Psoas muscle (tissue), 8 donors: ENCODE results near the gene SUPT5H. TPM values are rescaled to one million over a fixed set of nuclear protein-coding genes. Genes with fewer than 3 reads are reported as not detected.

Experiments
- ATAC-seq, 4 donors: fragments of 200-7000 bp; cut with Tn5 transposase; one replicate each; pipeline ENCODE4 v1.9.1; 2020; ENCODE audit warnings: moderate library complexity in 3 of 4, mild to moderate bottlenecking in 2 of 4
- DNase-seq, 2 donors: peaks; one replicate each; pipeline ENCODE4 v3.0.0-alpha.2; 2020
- H3K27ac ChIP-seq: fragments of 200-600 bp; one replicate; pipeline ENCODE4 v1.8.0; 2022
- H3K27me3 ChIP-seq, 3 donors: fragments of 200-600 bp in 1 of 3; one replicate each; pipeline versions ENCODE4 v1.6.1 to v1.8.0; 2013 to 2022; ENCODE audit warnings: low read length in 2 of 3, mild to moderate bottlenecking in 2 of 3, moderate library complexity in 1 of 3; ENCODE audit not compliant: insufficient read depth in 3 of 3
- H3K36me3 ChIP-seq, 2 donors: fragments of 200-600 bp in 1 of 2; one replicate each; pipeline versions ENCODE4 v1.6.1 to v1.8.0; 2013 to 2022; ENCODE audit warnings: low read depth in 1 of 2, mild to moderate bottlenecking in 1 of 2, moderate library complexity in 1 of 2; ENCODE audit not compliant: insufficient read depth in 1 of 2
- H3K4me1 ChIP-seq: fragments of 200-600 bp; one replicate; pipeline ENCODE4 v1.8.0; 2022
- H3K4me3 ChIP-seq: fragments of 200-600 bp; one replicate; pipeline ENCODE4 v1.8.0; 2022; ENCODE audit warnings: mild to moderate bottlenecking
- H3K9me3 ChIP-seq: fragments of 200-600 bp; one replicate; pipeline ENCODE4 v1.8.0; 2022
- CTCF ChIP-seq: fragments of 200-600 bp; IDR thresholded peaks from one replicate; pipeline ENCODE4 v1.8.0; 2022; ENCODE audit warnings: antibody characterized with exemption
- WGBS, 3 donors: extraction: QIAGEN DNeasy Blood & Tissue Kit; methylation state at CpG; one replicate each; pipeline versions ENCODE4 v1.1.6 to v1.1.7; 2013; 5-methylcytosine and 5-hydroxymethylcytosine counted together
- intact Hi-C, 2 donors: fragments of 100-400 bp; cut with DNase I; formaldehyde crosslinking; loops; one replicate each; pipeline versions ENCODE4 v1.11.0 to v1.14.2; 2022
- polyA plus RNA-seq, 3 donors: library from polyadenylated mRNA; stranded (reverse); fragments of 200-250 nt; gene quantifications; one replicate each; pipeline ENCODE4 v1.2.3, GENCODE V29; 2013
- total RNA-seq, 4 donors: library from RNA; stranded (reverse); fragmentation: NEBNext Ultra II Directional in 2 of 4; extraction: Animal tissue kit (Norgen Biotek cat#: 25700) in 2 of 4; gene quantifications; one replicate each; pipeline versions ENCODE4 v1.2.1 to v1.2.4, GENCODE V29; 2021 to 2023
- donor health status: healthy with polysubstance abuse.
- donor health status: DM: no; HTN: no; CAD: no; lungs with moderate emphysema.
- donor health status: Bipolar disorder and iron deficiency.
- donor health status: healthy.
- donor health status: DM: yes; HTN: yes; CAD: no.
- donor health status: DM: no; HTN: no; CAD: no.
- donor health status: DM: no; HTN: no; CAD: no.
- donor health status: DM: yes; HTN: yes; CAD: no.

Gene SUPT5H
- total and polyA plus RNA-seq, 7 donors, result 60.7 to 97.1 (median 82.7) TPM

DNA sequence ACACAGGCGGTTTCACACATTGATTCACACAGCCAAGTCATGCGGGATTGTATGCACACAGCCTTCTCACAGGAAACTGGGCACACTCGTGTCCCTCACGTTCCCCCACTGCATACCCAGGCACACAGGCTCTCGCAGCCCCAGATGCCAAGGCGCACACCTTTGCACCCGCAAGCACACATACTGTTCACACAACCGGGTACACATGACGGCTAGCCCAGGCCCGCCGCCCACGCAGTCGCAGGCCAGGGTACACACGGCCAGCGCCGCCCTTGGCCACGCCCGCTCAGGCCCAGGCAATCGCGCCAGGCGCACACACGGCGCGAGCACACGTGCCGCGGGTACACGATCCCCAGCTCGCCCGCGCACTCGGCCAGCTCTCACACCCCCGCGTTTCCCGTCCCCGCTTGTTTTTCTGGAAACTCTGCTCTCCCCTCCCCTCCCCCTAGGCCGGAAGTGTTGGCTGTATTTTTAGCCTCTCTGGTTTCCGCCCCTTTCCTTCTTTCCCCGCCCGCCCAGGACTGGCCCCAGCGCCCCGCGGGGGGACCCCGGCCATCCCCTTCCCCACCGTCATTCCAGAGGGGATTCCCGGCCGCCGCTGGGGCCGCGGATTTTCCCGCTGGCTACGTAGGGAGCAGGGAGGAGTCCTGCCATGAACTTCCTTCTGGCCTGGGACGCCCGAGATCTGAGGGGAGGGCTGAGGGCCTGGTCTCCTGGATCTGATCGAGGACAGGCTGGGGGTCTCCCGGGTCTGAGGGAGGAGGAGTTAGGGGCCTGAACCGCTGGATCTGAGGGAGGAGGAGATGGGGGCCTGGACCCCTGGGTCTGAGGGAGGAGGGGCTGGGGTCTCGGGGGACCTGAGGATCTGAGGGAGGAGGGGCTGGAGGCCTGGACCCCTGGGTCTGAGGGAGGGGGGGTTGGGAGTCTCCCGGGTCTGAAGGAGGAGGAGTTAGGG lies 42.8 kb upstream of the SUPT5H start:
- 1 to 2% (median 2%) methylated on average over 51 to 59 of the region's 59 CpGs for WGBS, 3 donors
- no peak for TF ChIP-seq CTCF
- intact Hi-C loops, result no loop called here
- Histone ChIP-seq H3K9me3 (no peaks in the 10 kb centered on the region), H3K27ac (peak overlapping the region; percentile 96), H3K36me3 (peaks cover 0 to 4% of the 10 kb centered on the region in 2 donors), H3K4me3 (peak overlapping the region; percentile 71), H3K4me1 (peaks cover 33% of the 10 kb centered on the region), H3K27me3 (no peaks in the 10 kb centered on the region)
- DNase-seq (peak; percentile 97), ATAC-seq (peak; percentile 52 to 61 (median 56))

- ATAC-seq (peak; percentile 61 to 69 (median 65)), DNase-seq (peak; percentile 100)
- H3K4me1 ChIP-seq, result peaks cover 23% of the 10 kb centered on the region
- no peaks in the 10 kb centered on the region for H3K27me3 ChIP-seq
- intact Hi-C loops, result no loop called here
- WGBS, 3 donors, result 1 to 3% (median 2%) methylated on average over 34 to 43 of the region's 43 CpGs
- peak overlapping the region; percentile 71 for H3K4me3 ChIP-seq
- TF ChIP-seq CTCF, result no peak
- H3K36me3 ChIP-seq, result peaks cover 0 to 14% of the 10 kb centered on the region in 2 donors
- peak overlapping the region; percentile 96 for H3K27ac ChIP-seq
- H3K9me3 ChIP-seq, result no peaks in the 10 kb centered on the region
Measured at GRCh38 chr19:39403331-39404312, 41.8 kb upstream of the SUPT5H start.

DNA sequence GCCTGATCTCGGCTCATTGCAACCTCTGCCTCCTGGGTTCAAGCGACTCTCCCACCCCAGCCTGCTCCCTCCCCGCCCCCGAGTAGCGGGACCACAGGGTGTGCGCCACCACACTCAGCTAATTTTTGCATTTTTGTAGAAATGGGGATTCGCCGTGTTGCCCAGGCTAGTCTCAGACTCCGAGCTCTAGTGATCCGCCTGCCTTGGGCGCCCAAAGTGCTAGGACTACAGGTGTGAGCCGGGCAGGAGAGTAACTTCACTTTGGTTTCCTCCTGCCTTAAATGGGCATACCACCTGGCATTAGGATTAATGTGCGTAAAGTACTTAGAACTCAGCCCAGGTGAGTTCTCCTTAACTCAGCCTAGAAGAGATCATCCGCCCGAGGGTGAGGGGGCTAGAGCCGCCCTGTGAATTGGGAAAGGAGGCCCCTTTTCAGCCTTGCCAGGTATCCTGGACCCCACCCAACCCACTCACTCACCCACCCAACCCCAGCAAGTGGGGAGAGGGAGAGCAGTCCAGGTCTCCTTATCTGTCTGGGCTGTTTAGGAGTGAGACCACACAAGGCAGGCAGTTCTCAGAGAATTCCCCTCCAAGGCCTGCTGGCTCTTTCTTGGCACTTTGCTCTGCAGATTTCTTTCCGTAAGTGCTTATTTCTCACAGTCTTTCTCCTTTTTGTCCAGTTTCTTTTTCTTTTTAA lies 40.0 kb upstream of the SUPT5H start:
- Histone ChIP-seq H3K36me3 (peaks cover 0 to 17% of the 10 kb centered on the region in 2 donors), H3K27me3 (no peaks in the 10 kb centered on the region), H3K9me3 (no peaks in the 10 kb centered on the region), H3K4me3 (peak overlapping the region; percentile 97), H3K27ac (peak overlapping the region; percentile 96), H3K4me1 (peaks cover 20% of the 10 kb centered on the region)
- DNase-seq, result no peak
- ATAC-seq, result no peak
- 89 to 93% (median 91%) methylated on average over 17 of the region's 17 CpGs for WGBS, 3 donors
- no peak for TF ChIP-seq CTCF
- intact Hi-C loops, result no loop called here

- 16 to 22% (median 17%) methylated on average over 22 of the region's 22 CpGs for WGBS, 3 donors
- intact Hi-C loops, result no loop called here
- no peak for TF ChIP-seq CTCF
- DNase-seq (peak in 1 of 2 donors; percentile 91), ATAC-seq (peak in 2 of 4 donors; percentile 0)
- Histone ChIP-seq H3K27me3 (no peaks in the 10 kb centered on the region), H3K4me1 (peaks cover 27% of the 10 kb centered on the region), H3K27ac (peak overlapping the region; percentile 96), H3K4me3 (peak overlapping the region; percentile 97), H3K9me3 (no peaks in the 10 kb centered on the region), H3K36me3 (peaks cover 0 to 17% of the 10 kb centered on the region in 2 donors)
Measured at GRCh38 chr19:39405958-39406655, 39.3 kb upstream of the SUPT5H start.
